HG03097 (cell line): ENCODE measurements around the gene ATP2A3.

Source experiments
- ATAC-seq: cut with Tn5 transposase; IDR thresholded peaks from one replicate; pipeline ENCODE4 v1.9.1; 2021; ENCODE audit not compliant: unreplicated experiment, low FRiP score

The ATP2A3 gene

GRCh38 chr17:3879591-3880417 is 84.4 kb downstream of the ATP2A3 start:
- no peak for ATAC-seq

- ATAC-seq, result no peak
Measured at GRCh38 chr17:3879186-3879585, 85.1 kb downstream of the ATP2A3 start.

GRCh38 chr17:3877220-3877619 is 87.0 kb downstream of the ATP2A3 start:
- no peak for ATAC-seq

- ATAC-seq, result no peak
Measured at GRCh38 chr17:3875317-3875716, 88.9 kb downstream of the ATP2A3 start.
